HepG2 (cell line): ENCODE results near the gene TFCP2L1. TPM values are rescaled to one million over a fixed set of nuclear protein-coding genes. Genes with fewer than 3 reads are reported as not detected.

Source experiments
- ATAC-seq: fragments of 200-7000 bp; cut with Tn5 transposase; 3 replicates; pipeline ENCODE4 v1.9.1; 2020; ENCODE audit warnings: mild to moderate bottlenecking, moderate library complexity
- BruUV-seq: library from RNA; stranded (reverse); fragments of 400-500 nt; replicated peaks from 2 replicates; lab custom pipeline; 2021; lab: Mats Ljungman, UMichigan
- CTCF ChIA-PET: fragments of 300-600 bp; formaldehyde crosslinking; extraction: SDS; loops from one replicate; lab custom pipeline; 2021; ENCODE audit warnings: low total read pairs, inconsistent platforms, low intra/inter-chr PET ratio; lab: Yijun Ruan, JAX
- POLR2A ChIA-PET: fragments of 350-600 bp; sonication (Branson Sonifier 250); formaldehyde crosslinking; loops from one replicate; lab custom pipeline; 2020; ENCODE audit warnings: antibody characterized with exemption, inconsistent platforms; lab: Yijun Ruan, JAX
- DNase-seq: peaks from one replicate; pipeline ENCODE4 v3.0.0-alpha.2; 2015; ENCODE audit warnings: low spot score
- FAIRE-seq: peaks from 3 replicates; lab custom pipeline; 2011; peaks lifted over from hg19 to GRCh38; lab: Jason Lieb, UNC
- H2AFZ ChIP-seq: one replicate; pipeline ENCODE4 v1.6.1; 2011; ENCODE audit warnings: low read length, inconsistent platforms
- H3K27ac ChIP-seq: fragments of 300-600 bp; 3 replicates; pipeline ENCODE4 v1.8.0; 2011; ENCODE audit warnings: mixed run types, mild to moderate bottlenecking, mixed read lengths, low read length, inconsistent platforms; ENCODE audit not compliant: insufficient read depth; ENCODE audit errors: extremely low read length
- H3K27me3 ChIP-seq, 2 experiments: fragments of 200-600 bp in 1 of 2; 2 replicates in 1 of 2; 3 replicates in 1 of 2; pipeline versions ENCODE4 v1.6.0 to v1.8.0; 2011; ENCODE audit warnings: low read length in 2 of 2, mild to moderate bottlenecking in 2 of 2, moderate library complexity in 2 of 2, inconsistent platforms in 1 of 2; ENCODE audit not compliant: insufficient read depth in 2 of 2, control insufficient read depth in 1 of 2
- H3K36me3 ChIP-seq, 2 experiments: fragments of 200-600 bp in 1 of 2; replicated peaks in 1 of 2; 2 replicates in 1 of 2; 3 replicates in 1 of 2; pipeline versions ENCODE4 v1.5.1 to v1.8.0; 2011; ENCODE audit warnings: low read length in 2 of 2, inconsistent platforms in 1 of 2; ENCODE audit not compliant: insufficient read depth in 2 of 2, control insufficient read depth in 1 of 2
- H3K4me1 ChIP-seq: 2 replicates; pipeline ENCODE4 v1.5.1; 2012; ENCODE audit warnings: low read length, inconsistent platforms; ENCODE audit not compliant: insufficient read depth
- H3K4me2 ChIP-seq: 2 replicates; pipeline ENCODE4 v1.6.0; 2011; ENCODE audit warnings: low read depth, low read length, inconsistent platforms
- H3K4me3 ChIP-seq, 3 experiments: fragments of 200-600 bp in 1 of 3; sonication (generic), shearing (Covaris generic) in 1 of 3; replicated peaks in 1 of 3; 2 replicates each; pipeline ENCODE4 v1.5.1; 2011 to 2016; ENCODE audit warnings: low read length in 3 of 3, inconsistent platforms in 2 of 3, low read depth in 2 of 3, mild to moderate bottlenecking in 2 of 3, control low read depth in 1 of 3, mixed read lengths in 1 of 3; ENCODE audit not compliant: insufficient read depth in 1 of 3
- H3K79me2 ChIP-seq: one replicate; pipeline ENCODE4 v1.6.1; 2011; ENCODE audit warnings: low read length, inconsistent platforms; ENCODE audit not compliant: insufficient read depth
- H3K9ac ChIP-seq: 2 replicates; pipeline ENCODE4 v1.6.0; 2011; ENCODE audit warnings: mild to moderate bottlenecking, low read depth, low read length, inconsistent platforms; ENCODE audit not compliant: insufficient read depth
- H3K9me3 ChIP-seq: 2 replicates; pipeline ENCODE4 v1.5.1; 2012; ENCODE audit warnings: mild to moderate bottlenecking, low read length
- H4K20me1 ChIP-seq: 2 replicates; pipeline ENCODE4 v1.6.0; 2011; ENCODE audit warnings: inconsistent platforms, mild to moderate bottlenecking, low read length, moderate library complexity; ENCODE audit not compliant: insufficient read depth
- ELF4 ChIP-seq: sonication (generic); formaldehyde crosslinking; IDR thresholded peaks from 2 replicates; pipeline ENCODE4 v1.5.0; 2020; ENCODE audit warnings: missing genetic modification reagents, mild to moderate bottlenecking, moderate library complexity, borderline replicate concordance
- EZH2 ChIP-seq: conservative IDR thresholded peaks from 2 replicates; pipeline ENCODE4 v1.6.1; 2012; ENCODE audit warnings: mild to moderate bottlenecking, low read depth, low read length, moderate library complexity
- MTA3 ChIP-seq: sonication (generic); formaldehyde crosslinking; IDR thresholded peaks from 2 replicates; pipeline ENCODE4 v1.4.0; 2020; ENCODE audit warnings: missing genetic modification reagents
- MTERF4 ChIP-seq: sonication (generic); formaldehyde crosslinking; IDR thresholded peaks from 2 replicates; pipeline ENCODE4 v1.8.0; 2023; ENCODE audit warnings: mild to moderate bottlenecking, missing genetic modification reagents
- NCOA1 ChIP-seq: sonication (generic); formaldehyde crosslinking; IDR thresholded peaks from 2 replicates; pipeline ENCODE4 v1.9.0; 2021; ENCODE audit warnings: missing genetic modification reagents
- SMAD1 ChIP-seq: sonication (generic); formaldehyde crosslinking; IDR thresholded peaks from 2 replicates; pipeline ENCODE4 v1.4.0; 2020; ENCODE audit warnings: missing genetic modification reagents, low read depth, mild to moderate bottlenecking, borderline replicate concordance
- TFE3 ChIP-seq: IDR thresholded peaks from 2 replicates; pipeline ENCODE4 v1.6.1; 2016
- USF2 ChIP-seq, 2 experiments: sonication (generic) in 1 of 2; formaldehyde crosslinking in 1 of 2; IDR thresholded peaks; 2 replicates each; pipeline versions ENCODE4 v1.5.1 to v1.6.1; 2011 to 2020; ENCODE audit warnings: borderline replicate concordance in 1 of 2, low read depth in 1 of 2, low read length in 1 of 2, mild to moderate bottlenecking in 1 of 2, missing genetic modification reagents in 1 of 2, moderate library complexity in 1 of 2
- ZFP36L2 ChIP-seq: sonication (generic); formaldehyde crosslinking; IDR thresholded peaks from 2 replicates; pipeline ENCODE4 v1.4.0; 2020; ENCODE audit warnings: missing genetic modification reagents
- ZNF501 ChIP-seq: sonication (generic); formaldehyde crosslinking; IDR thresholded peaks from 2 replicates; pipeline ENCODE4 v1.5.1; 2020; ENCODE audit warnings: mild to moderate bottlenecking, moderate library complexity, missing genetic modification reagents
- ZNF746 ChIP-seq: sonication (generic); formaldehyde crosslinking; IDR thresholded peaks from 2 replicates; pipeline ENCODE4 v1.8.0; 2022; ENCODE audit warnings: mild to moderate bottlenecking, missing genetic modification reagents
- WGBS: methylation state at CpG from one replicate; pipeline ENCODE4 v1.1.6; 2017; ENCODE audit warnings: low lambda C conversion rate; 5-methylcytosine and 5-hydroxymethylcytosine counted together
- in situ Hi-C: cut with HindIII; loops from 2 replicates; pipeline ENCODE4 v1.10.0; 2017; ENCODE audit warnings: low pct_unique_long_range_greater_than_20kb; ENCODE audit not compliant: extremely low pct_ligation_motif_present
- intact Hi-C: fragments of 100-400 bp; cut with micrococcal nuclease; formaldehyde crosslinking; loops from one replicate; pipeline ENCODE4 v1.10.0; 2022; ENCODE audit not compliant: unreplicated experiment
- polyA plus RNA-seq, 8 experiments: library from polyadenylated mRNA; depleted of rRNA in 3 of 8; stranded (reverse) in 7 of 8; unstranded in 1 of 8; fragments of >200 nt; fragmentation: Illumina TruSeq in 4 of 8; extraction: Trizol in 4 of 8; gene quantifications; 2 replicates each; pipeline versions ENCODE4 v1.2.1 to v1.2.3, GENCODE V29; 2011 to 2016; ENCODE audit warnings: low read depth in 4 of 8, missing spikeins in 1 of 8, mixed read lengths in 1 of 8; ENCODE audit not compliant: insufficient read depth in 1 of 8
- total RNA-seq, 5 experiments: library from RNA; depleted of rRNA; stranded (reverse); fragments of >200 nt; fragmentation: Illumina TruSeq; extraction: Trizol; gene quantifications; 2 replicates each; pipeline ENCODE4 v1.2.3, GENCODE V29; 2016; ENCODE audit warnings: low read depth in 1 of 5

The TFCP2L1 gene
- total and polyA plus RNA-seq, 2 of the 13 experiments (the other 11 are each of a cell fraction or from before 2014, with no cell fraction given) = under 0.01 TPM; not detected in 1

GRCh38 chr2:121236101-121236640, 48.8 kb downstream of the TFCP2L1 start:
- 15% methylated on average over 10 of the region's 13 CpGs for WGBS
- no peak for DNase-seq
- H3K27ac ChIP-seq = no peak overlapping the region
- CTCF ChIA-PET = no interaction called here
- no peaks in the 10 kb centered on the region for H3K4me1 ChIP-seq
- no peak overlapping the region for H2AFZ ChIP-seq
- no peaks in the 10 kb centered on the region for H3K36me3 ChIP-seq
- no peak for ATAC-seq
- FAIRE-seq = no peak
- in situ Hi-C loops = no loop called here
- no peaks in the 10 kb centered on the region for H3K9me3 ChIP-seq
- BruUV-seq = no TSS peak
- H3K9ac ChIP-seq = no peak overlapping the region
- no peaks in the 10 kb centered on the region for H4K20me1 ChIP-seq
- no peak overlapping the region for H3K4me3 ChIP-seq
- TF ChIP-seq TFE3 (CRISPR knock-in tag) (no peak), EZH2 (peak; percentile 64; the same call in 1 of the 2 replicates), MTERF4 (no peak), SMAD1 (no peak), ZNF746 (CRISPR knock-in tag) (no peak)
- H3K4me2 ChIP-seq = no peak overlapping the region
- intact Hi-C loops = no loop called here
- POLR2A ChIA-PET = no interaction called here
- peaks cover 23 to 94% of the 10 kb centered on the region in 2 experiments for H3K27me3 ChIP-seq
- no peaks in the 10 kb centered on the region for H3K79me2 ChIP-seq

- H3K4me1 ChIP-seq = no peaks in the 10 kb centered on the region
- WGBS = 8% methylated on average over 2 of the region's 2 CpGs
- TF ChIP-seq ZFP36L2 (CRISPR knock-in tag) (no peak), MTA3 (CRISPR knock-in tag) (no peak), ZNF501 (CRISPR knock-in tag) (no peak), ELF4 (CRISPR knock-in tag) (no peak), USF2 (IDR thresholded peaks at IDR 0.05; ENCODE audit: low read depth, low read length) (no peak), USF2 (CRISPR knock-in tag; IDR thresholded peaks at IDR 0.05; ENCODE audit: borderline replicate concordance) (no peak), NCOA1 (no peak)
- no peaks in the 10 kb centered on the region for H4K20me1 ChIP-seq
- no peaks in the 10 kb centered on the region for H3K9me3 ChIP-seq
- BruUV-seq = no TSS peak
- no peak overlapping the region for H3K4me2 ChIP-seq
- H2AFZ ChIP-seq = no peak overlapping the region
- ATAC-seq (no peak), DNase-seq (no peak), FAIRE-seq (no peak)
- H3K9ac ChIP-seq = no peak overlapping the region
- intact Hi-C loops = no loop called here
- no peak overlapping the region for H3K27ac ChIP-seq
- no peaks in the 10 kb centered on the region for H3K36me3 ChIP-seq
- ChIA-PET POLR2A (no interaction called here), CTCF (no interaction called here)
- peaks cover 25 to 93% of the 10 kb centered on the region in 2 experiments for H3K27me3 ChIP-seq
- in situ Hi-C loops = no loop called here
- no peak overlapping the region for H3K4me3 ChIP-seq
- H3K79me2 ChIP-seq = no peaks in the 10 kb centered on the region
These were observed 49.5 kb downstream of the TFCP2L1 start for GRCh38 chr2:121235542-121235941.
